Common myeloid progenitor, CD34-positive (primary cell): Measurements from ENCODE around the gene HNRNPH1.
A peak's percentile ranks its signal among the peaks of the same experiment; 100 is the strongest.
"Not testable (repeated sequence)": the region's sequence is repeated elsewhere in the genome, so short reads cannot be mapped to it uniquely, and the experiment has no call there.

Experiments used
- CTCF ChIA-PET: fragments of 350-600 bp; sonication (Branson Sonifier 250); formaldehyde crosslinking; loops from one replicate; lab custom pipeline; 2021; ENCODE audit warnings: antibody characterized with exemption; lab: Charles Lee
- POLR2A ChIA-PET: fragments of 350-600 bp; sonication (Branson Sonifier 250); formaldehyde crosslinking; loops from one replicate; lab custom pipeline; 2021; ENCODE audit warnings: antibody characterized with exemption; lab: Charles Lee
- DNase-seq, 3 donors: peaks; one replicate each; pipeline versions ENCODE4 v3.0.0 to v3.0.0-alpha.2; 2013
- H3K27ac ChIP-seq, 2 experiments: 1 replicate in 1 of 2; 2 replicates in 1 of 2; pipeline ENCODE4 v1.7.0; 2013; ENCODE audit warnings: inconsistent platforms in 2 of 2, low read length in 2 of 2, mild to moderate bottlenecking in 2 of 2, low read depth in 1 of 2, moderate library complexity in 1 of 2; ENCODE audit not compliant: severe bottlenecking in 2 of 2, insufficient read depth in 1 of 2, poor library complexity in 1 of 2
- H3K27me3 ChIP-seq, 5 experiments: replicated peaks in 2 of 5; 1 replicate in 3 of 5; 2 replicates in 2 of 5; pipeline versions ENCODE4 v1.6.1 to v1.7.0; 2013; ENCODE audit warnings: low read length in 4 of 5, mild to moderate bottlenecking in 2 of 5, moderate library complexity in 2 of 5, inconsistent platforms in 1 of 5; ENCODE audit not compliant: insufficient read depth in 5 of 5, control insufficient read depth in 4 of 5
- H3K36me3 ChIP-seq, 4 experiments: 1 replicate in 2 of 4; 2 replicates in 2 of 4; pipeline versions ENCODE4 v1.6.1 to v1.7.0; 2013; ENCODE audit warnings: low read length in 3 of 4, control low read depth in 1 of 4, mild to moderate bottlenecking in 1 of 4; ENCODE audit not compliant: control insufficient read depth in 4 of 4, insufficient read depth in 4 of 4
- H3K4me1 ChIP-seq, 4 experiments: 1 replicate in 3 of 4; 2 replicates in 1 of 4; pipeline versions ENCODE4 v1.6.1 to v1.7.1; 2013; ENCODE audit warnings: low read length in 3 of 4, mild to moderate bottlenecking in 3 of 4, control low read depth in 1 of 4, inconsistent platforms in 1 of 4, moderate library complexity in 1 of 4; ENCODE audit not compliant: control insufficient read depth in 4 of 4, insufficient read depth in 4 of 4; ENCODE audit errors: control extremely low read depth in 1 of 4
- H3K4me3 ChIP-seq, 7 experiments: 1 replicate in 4 of 7; 2 replicates in 3 of 7; pipeline versions ENCODE4 v1.5.1 to v1.7.0; 2013; ENCODE audit warnings: mild to moderate bottlenecking in 7 of 7, low read length in 6 of 7, moderate library complexity in 6 of 7, inconsistent platforms in 2 of 7, low read depth in 2 of 7, control low read depth in 1 of 7; ENCODE audit not compliant: insufficient read depth in 4 of 7, control insufficient read depth in 1 of 7; ENCODE audit errors: extremely low read depth in 1 of 7
- H3K9me3 ChIP-seq, 5 experiments: 1 replicate in 4 of 5; 2 replicates in 1 of 5; pipeline versions ENCODE4 v1.6.1 to v1.7.1; 2013; ENCODE audit warnings: low read length in 4 of 5, mild to moderate bottlenecking in 2 of 5, inconsistent platforms in 1 of 5, low read depth in 1 of 5, moderate library complexity in 1 of 5; ENCODE audit not compliant: control insufficient read depth in 4 of 5, insufficient read depth in 2 of 5; ENCODE audit errors: control extremely low read depth in 1 of 5
- WGBS: methylation state at CpG from one replicate; pipeline ENCODE4 v1.1.5; 2013; ENCODE audit not compliant: insufficient coverage; 5-methylcytosine and 5-hydroxymethylcytosine counted together

The HNRNPH1 gene

GRCh38 chr5:179639296-179639695 lies 15.8 kb upstream of the HNRNPH1 start:
- POLR2A ChIA-PET, H3K4me3 ChIP-seq, DNase-seq, H3K27me3 ChIP-seq, H3K9me3 ChIP-seq, H3K27ac ChIP-seq, H3K4me1 ChIP-seq, H3K36me3 ChIP-seq: not testable (repeated sequence)
- WGBS = 99% methylated on average over 9 of the region's 11 CpGs
- CTCF ChIA-PET = interaction anchor here (1.1 to 1.3 kb wide), 2 partner anchors 22 to 158 kb away, joined by 3 read pairs; no protein-coding TSS in a partner anchor

DNA sequence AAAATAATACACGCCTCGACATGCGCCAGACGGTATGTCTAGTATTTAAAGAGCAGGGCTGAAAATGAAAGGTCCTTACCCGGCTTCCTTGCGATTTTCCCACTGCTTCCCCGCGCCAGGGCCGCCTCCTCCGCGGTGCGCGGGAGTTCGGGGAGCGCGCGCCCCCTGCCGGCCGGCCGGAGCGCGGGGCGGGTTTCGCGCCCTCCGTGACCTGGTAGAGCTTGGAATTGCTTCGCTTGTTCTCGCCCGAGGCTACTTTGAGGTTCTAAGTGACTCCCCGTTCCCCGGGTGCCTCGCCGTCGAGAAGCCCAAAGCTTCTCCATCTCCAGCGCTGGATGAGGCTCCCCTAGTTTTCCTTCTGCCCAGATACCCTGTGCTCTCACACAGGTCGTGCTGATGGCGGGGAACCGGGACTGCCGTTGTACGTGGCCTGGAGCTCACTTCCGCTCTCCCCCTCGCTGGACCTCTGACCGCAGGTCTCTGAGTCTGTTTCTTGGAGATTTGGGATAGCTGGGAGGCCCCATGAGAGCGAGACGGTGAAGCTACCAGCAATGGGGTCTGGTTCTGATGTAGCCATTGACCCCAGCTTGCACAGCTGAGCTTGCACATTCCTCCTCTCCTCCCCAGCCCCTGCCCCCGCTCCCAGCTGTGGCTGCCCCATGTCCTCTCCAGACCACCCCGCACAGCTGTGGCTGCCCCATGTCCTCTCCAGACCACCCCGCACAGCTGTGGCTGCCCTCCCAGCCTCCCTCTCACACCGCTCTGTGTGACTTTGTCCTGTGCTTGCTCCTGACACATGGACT lies 11.1 kb upstream of the HNRNPH1 start:
- WGBS = no CpG with 5 or more reads among the region's 49 CpGs
- H3K4me1 ChIP-seq, CTCF ChIA-PET, H3K27me3 ChIP-seq, H3K36me3 ChIP-seq, POLR2A ChIA-PET, H3K27ac ChIP-seq, DNase-seq, H3K9me3 ChIP-seq: not testable (repeated sequence)
- peak overlapping the region in 2 of 7 experiments; percentile 43 to 50 for H3K4me3 ChIP-seq

- not testable (repeated sequence) for H3K27ac ChIP-seq, H3K27me3 ChIP-seq, H3K4me1 ChIP-seq, H3K9me3 ChIP-seq, H3K36me3 ChIP-seq, DNase-seq
- WGBS = 86% methylated on average over 16 of the region's 38 CpGs
- ChIA-PET CTCF (interaction anchor here (1.1 to 1.4 kb wide), 2 partner anchors 10 to 13 kb away, joined by 3 to 4 read pairs; partner anchors contain the start of gene HNRNPH1), POLR2A (interaction anchor here (0.6 to 1.4 kb wide), 3 partner anchors 10 to 803 kb away, joined by 3 to 10 read pairs (median 4); partner anchors contain the start of gene HNRNPH1)
- H3K4me3 ChIP-seq = peak overlapping the region; percentile 14 to 70 (median 43)
These were observed 10.3 kb upstream of the HNRNPH1 start for GRCh38 chr5:179633501-179634369.

DNA sequence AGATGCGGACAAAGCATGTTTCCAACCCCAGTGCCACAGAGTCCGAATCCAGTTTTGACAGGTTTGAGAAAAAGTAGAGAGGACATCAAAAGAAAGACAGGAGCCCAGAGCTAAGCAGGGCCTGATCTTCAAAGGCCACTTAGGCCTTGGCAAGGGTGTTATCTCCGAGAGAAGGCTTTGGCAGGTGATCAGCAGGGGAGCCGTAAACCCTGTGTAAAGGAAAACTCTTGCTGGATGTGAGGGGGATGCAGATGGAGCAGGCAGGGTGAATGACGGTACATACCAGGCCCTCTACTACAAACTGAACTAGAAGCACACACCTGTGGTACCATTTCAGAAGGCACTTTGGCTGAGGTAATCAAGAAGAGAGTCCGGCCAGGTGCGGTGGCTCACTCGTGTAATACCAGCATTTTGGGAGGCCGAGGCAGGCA lies 1.4 kb upstream of the HNRNPH1 start:
- CTCF ChIA-PET = interaction anchor here (0.6 to 1.6 kb wide), 4 partner anchors 29 to 64 kb away, joined by 3 to 6 read pairs (median 4); no protein-coding TSS in a partner anchor
- Histone ChIP-seq H3K27me3 (no peaks in the 10 kb centered on the region), H3K9me3 (no peaks in the 10 kb centered on the region), H3K36me3 (peaks cover 4 to 24% (median 17%) of the 10 kb centered on the region in 4 experiments), H3K4me1 (peaks cover 22 to 37% (median 33%) of the 10 kb centered on the region in 4 experiments), H3K4me3 (peak overlapping the region in 6 of 7 experiments; percentile 15 to 99 (median 94)), H3K27ac (peak overlapping the region; percentile 90 to 97)
- no peak for DNase-seq
- POLR2A ChIA-PET = interaction anchor here (0.6 to 2.2 kb wide), 3 partner anchors 9 to 74 kb away, joined by 4 to 10 read pairs (median 8); partner anchors contain the start of gene CANX
- 95% methylated on average over 8 of the region's 9 CpGs for WGBS

GRCh38 chr5:179623906-179624741 lies 653 bp upstream of the HNRNPH1 start:
- WGBS = 19% methylated on average over 66 of the region's 68 CpGs
- Histone ChIP-seq H3K9me3 (no peaks in the 10 kb centered on the region), H3K27ac (peak overlapping the region; percentile 90 to 97), H3K4me1 (peaks cover 28 to 44% (median 38%) of the 10 kb centered on the region in 4 experiments), H3K4me3 (peak overlapping the region; percentile 38 to 99 (median 94)), H3K27me3 (no peaks in the 10 kb centered on the region), H3K36me3 (peaks cover 8 to 31% (median 22%) of the 10 kb centered on the region in 4 experiments)
- ChIA-PET POLR2A (interaction anchor here (0.6 to 2.7 kb wide), 10 partner anchors 9 to 109 kb away, joined by 3 to 31 read pairs (median 4); no protein-coding TSS in a partner anchor), CTCF (interaction anchor here (0.6 to 2.1 kb wide), 13 partner anchors 8 to 78 kb away, joined by 3 to 11 read pairs (median 4); partner anchors contain the start of gene CBY3)
- peak in 2 of 3 donors; percentile 69 to 74 for DNase-seq
